ENCODE data around the gene ITFG2.
"Not testable (repeated sequence)": the region's sequence is repeated elsewhere in the genome, so short reads cannot be mapped to it uniquely, and the experiment has no call there.

The ITFG2 gene

GRCh38 chr12:2812290-2813213 is at the start of gene ITFG2:
Gene ITFG2 (plus strand): TSS chr12:2812668. CDS start chr12:2812761, 93 bp downstream.
- peak; percentile 90 for DNase-seq (ENCODE audit: low read depth)

GRCh38 chr12:2764398-2764797 is 48.1 kb upstream of the ITFG2 start:
- DNase-seq (ENCODE audit: low read depth) = no peak

GRCh38 chr12:2765052-2765451 is 47.4 kb upstream of the ITFG2 start:
- no peak for DNase-seq (ENCODE audit: low read depth)

GRCh38 chr12:2765608-2766007 is 46.9 kb upstream of the ITFG2 start:
- no peak for DNase-seq (ENCODE audit: low read depth)

GRCh38 chr12:2768224-2768961 is 44.1 kb upstream of the ITFG2 start:
- no peak for DNase-seq (ENCODE audit: low read depth)

GRCh38 chr12:2769866-2770533 is 42.5 kb upstream of the ITFG2 start:
- no peak for DNase-seq (ENCODE audit: low read depth)

- not testable (repeated sequence) for DNase-seq (ENCODE audit: low read depth)
Observed at GRCh38 chr12:2770544-2770943, 41.9 kb upstream of the ITFG2 start.

GRCh38 chr12:2772370-2772769 is 40.1 kb upstream of the ITFG2 start:
- DNase-seq (ENCODE audit: low read depth) = no peak

- no peak for DNase-seq (ENCODE audit: low read depth)
Observed at GRCh38 chr12:2773199-2773875, 39.1 kb upstream of the ITFG2 start.

GRCh38 chr12:2775431-2775830 is 37.0 kb upstream of the ITFG2 start:
- no peak for DNase-seq (ENCODE audit: low read depth)

GRCh38 chr12:2776129-2776806 is 36.2 kb upstream of the ITFG2 start:
- DNase-seq (ENCODE audit: low read depth) = no peak

GRCh38 chr12:2779281-2779680 is 33.2 kb upstream of the ITFG2 start:
- no peak for DNase-seq (ENCODE audit: low read depth)

- no peak for DNase-seq (ENCODE audit: low read depth)
Observed at GRCh38 chr12:2783936-2784600, 28.4 kb upstream of the ITFG2 start.

- DNase-seq (ENCODE audit: low read depth) = no peak
Observed at GRCh38 chr12:2785017-2785416, 27.5 kb upstream of the ITFG2 start.

GRCh38 chr12:2791089-2791488 is 21.4 kb upstream of the ITFG2 start:
- DNase-seq (ENCODE audit: low read depth) = no peak

GRCh38 chr12:2792671-2793500 is 19.6 kb upstream of the ITFG2 start:
- DNase-seq (ENCODE audit: low read depth) = no peak

GRCh38 chr12:2793561-2793960 is 18.9 kb upstream of the ITFG2 start:
- no peak for DNase-seq (ENCODE audit: low read depth)

GRCh38 chr12:2794191-2794735 is 18.2 kb upstream of the ITFG2 start:
- DNase-seq (ENCODE audit: low read depth) = no peak

- peak; percentile 76 for DNase-seq (ENCODE audit: low read depth)
Observed at GRCh38 chr12:2794736-2795289, 17.7 kb upstream of the ITFG2 start, which contains the start of gene FKBP4. Gene FKBP4 (plus strand): TSS chr12:2794970. CDS start chr12:2795140, 170 bp downstream.
